H54 (cell line): ENCODE measurements around the gene APOBEC3F.
"Not testable (repeated sequence)": the region's sequence is repeated elsewhere in the genome, so short reads cannot be mapped to it uniquely, and the experiment has no call there.

Source experiments
- DNase-seq: peaks from one replicate; pipeline ENCODE4 v3.0.0; 2011; ENCODE audit warnings: low spot score, mixed read lengths; ENCODE audit not compliant: insufficient read length
- FAIRE-seq: peaks from 3 replicates; lab custom pipeline; 2011; peaks lifted over from hg19 to GRCh38; lab: Jason Lieb, UNC
- POLR2A ChIP-seq: IDR thresholded peaks from 2 replicates; pipeline ENCODE4 v1.6.1; 2011; ENCODE audit warnings: low read depth, mild to moderate bottlenecking, low read length

APOBEC3F gene

DNA sequence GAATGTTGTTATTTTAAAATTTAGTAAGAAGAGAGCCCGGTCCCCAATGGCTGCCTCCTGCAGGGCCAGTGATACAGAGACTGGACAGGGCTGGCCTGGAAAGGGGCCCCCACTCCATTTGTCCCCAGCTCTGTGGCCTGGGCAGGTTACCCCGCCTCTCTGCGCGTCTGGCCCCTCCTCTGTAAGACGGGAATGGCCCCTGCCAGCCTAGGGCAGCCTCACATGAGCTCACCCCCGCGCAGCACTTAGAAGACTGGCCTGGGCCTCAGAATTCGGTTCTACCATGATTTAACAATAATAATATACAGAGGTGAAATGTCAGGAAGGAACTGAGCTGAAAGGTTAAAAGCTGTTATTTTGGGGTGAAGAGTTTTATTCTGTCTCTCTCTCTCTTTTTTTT lies 37.7 kb downstream of the APOBEC3F start:
- no peak for DNase-seq
- no peak for FAIRE-seq
- TF ChIP-seq POLR2A, result no peak

DNA sequence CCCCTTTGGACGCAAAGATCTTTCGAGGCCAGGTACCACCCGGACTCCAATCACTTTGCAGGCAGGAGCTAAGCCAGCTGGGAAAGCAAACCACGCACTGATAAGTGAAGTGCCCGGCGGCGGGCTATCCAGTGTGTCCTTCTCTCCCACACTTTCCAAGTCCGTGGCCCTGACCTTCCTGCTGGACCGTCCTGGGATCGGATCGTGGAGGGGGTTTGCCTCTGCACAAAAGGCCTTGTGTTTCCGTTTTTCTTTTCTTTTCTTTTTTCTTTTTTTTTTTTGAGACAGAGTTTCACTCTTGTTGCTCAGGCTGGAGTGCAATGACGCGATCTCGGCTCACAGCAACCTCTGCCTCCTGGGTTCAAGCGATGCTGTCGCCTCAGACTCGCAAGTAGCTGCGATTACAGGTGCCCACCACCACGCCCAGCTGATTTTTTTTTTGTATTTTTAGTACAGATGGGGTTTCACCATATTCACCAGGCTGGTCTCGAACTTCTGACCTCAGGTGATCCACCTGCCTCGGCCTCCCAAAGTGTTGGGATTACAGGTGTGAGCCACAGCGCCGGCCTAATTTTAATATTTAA lies 38.5 kb downstream of the APOBEC3F start:
- FAIRE-seq, DNase-seq: not testable (repeated sequence)

DNA sequence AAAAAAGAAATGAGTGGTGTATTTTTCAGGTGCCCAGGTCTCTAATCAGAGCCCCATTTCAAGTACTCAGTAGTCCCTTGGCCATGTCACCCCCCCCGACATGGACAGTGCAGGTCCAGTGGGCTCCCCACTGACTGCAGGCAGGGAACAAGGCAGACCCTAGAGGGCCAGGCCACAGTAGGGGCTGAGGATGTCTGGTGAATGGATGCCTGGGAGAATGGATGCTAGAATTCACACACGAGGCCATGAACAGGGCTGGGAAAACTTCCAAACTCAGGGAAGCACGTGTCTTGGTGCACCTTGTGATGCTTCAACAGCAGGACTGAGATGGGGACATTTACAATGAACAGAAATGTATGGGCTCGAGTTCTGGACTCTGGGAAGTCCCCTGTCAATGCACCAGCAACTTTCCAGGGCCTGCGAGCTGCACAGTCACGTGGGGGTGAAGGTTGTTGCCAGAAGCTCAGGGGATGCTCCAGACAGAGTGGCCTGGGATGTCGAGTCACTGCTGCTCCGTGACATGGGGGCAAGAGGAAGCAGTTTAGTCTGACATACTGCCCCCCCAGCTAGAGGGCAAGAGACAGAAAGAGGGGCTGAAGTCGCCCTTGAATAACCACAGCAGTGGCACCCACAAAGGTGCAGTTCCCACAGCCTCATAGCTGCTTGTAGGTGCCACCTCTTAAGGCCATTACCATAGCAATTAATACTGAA lies 39.5 kb downstream of the APOBEC3F start:
- no peak for FAIRE-seq
- TF ChIP-seq POLR2A, result no peak
- no peak for DNase-seq

DNA sequence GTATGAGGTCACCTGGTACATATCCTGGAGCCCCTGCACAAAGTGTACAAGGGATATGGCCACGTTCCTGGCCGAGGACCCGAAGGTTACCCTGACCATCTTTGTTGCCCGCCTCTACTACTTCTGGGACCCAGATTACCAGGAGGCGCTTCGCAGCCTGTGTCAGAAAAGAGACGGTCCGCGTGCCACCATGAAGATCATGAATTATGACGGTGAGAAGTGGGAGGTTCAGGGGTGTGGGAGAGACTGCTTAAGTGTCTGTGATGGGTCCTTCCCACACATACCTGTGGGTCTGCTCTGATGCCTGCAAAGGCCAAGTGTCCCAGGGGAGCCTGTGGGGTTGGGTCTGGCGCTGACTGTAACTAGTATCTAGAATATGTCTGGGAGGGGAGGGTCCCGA lies 40.4 kb downstream of the APOBEC3F start:
- TF ChIP-seq POLR2A, result no peak
- FAIRE-seq (no peak), DNase-seq (no peak)

DNA sequence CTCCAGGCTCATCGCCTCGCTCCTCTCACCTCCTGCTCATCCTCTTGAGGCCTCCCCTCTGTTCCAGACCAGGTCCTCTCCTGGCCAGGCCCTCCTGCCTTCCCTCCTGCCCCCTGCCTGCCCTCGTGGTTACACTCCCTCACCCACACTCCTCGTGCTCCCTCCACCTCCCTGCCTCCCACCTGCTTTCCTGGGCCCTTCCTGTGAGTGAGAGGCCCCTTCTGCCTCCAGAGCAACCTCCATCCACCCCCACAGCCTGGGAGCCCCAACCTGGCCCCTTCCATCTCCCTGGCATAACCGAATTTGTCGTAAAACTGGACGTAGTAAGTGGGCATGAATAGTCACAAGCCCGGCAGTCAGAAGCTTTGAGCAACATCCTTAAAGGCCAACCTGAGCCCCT lies 40.9 kb downstream of the APOBEC3F start:
- no peak for FAIRE-seq
- no peak for DNase-seq
- no peak for TF ChIP-seq POLR2A

DNA sequence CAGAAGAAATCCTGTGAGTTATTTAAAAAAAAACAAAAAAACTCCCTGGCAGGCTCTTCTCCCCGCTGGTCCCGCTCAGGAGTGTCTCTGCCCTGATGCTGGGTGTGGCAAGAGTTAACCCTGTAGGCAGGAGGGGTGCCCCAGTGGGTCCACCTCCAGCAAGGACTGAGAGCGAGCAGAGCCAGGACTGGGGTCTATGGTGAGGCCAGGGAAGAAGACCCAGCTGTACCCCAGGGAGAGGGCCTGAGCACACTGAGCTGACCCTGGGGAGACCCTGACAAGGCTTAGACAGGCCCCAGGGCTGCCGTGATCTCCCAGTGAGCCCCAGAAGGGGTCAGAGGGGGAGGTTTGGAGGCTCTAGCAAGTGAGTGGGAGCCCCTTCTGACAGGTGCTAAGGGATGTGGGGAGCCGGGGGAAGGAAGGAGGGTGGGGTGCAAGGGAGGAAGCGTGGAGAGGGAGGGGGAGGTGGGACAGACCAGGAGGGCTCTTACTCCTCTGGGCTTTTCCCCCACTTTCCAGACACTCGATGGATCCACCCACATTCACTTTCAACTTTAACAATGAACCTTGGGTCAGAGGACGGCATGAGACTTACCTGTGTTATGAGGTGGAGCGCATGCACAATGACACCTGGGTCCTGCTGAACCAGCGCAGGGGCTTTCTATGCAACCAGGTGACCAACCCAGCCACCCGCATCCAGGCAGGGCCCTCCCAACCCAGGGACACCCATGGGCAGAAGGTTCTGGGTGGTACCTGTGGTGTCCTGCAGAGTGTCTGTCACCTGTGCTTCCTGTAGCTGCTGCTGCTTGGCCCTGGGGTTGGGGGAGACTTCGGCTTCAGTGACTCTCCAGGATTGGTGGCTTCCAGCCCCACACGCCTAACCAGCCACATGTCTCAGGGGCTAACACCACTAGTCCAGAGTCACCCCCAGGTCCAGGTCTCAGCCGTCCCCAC lies 42.8 kb downstream of the APOBEC3F start:
- no peak for DNase-seq
- TF ChIP-seq POLR2A, result no peak
- FAIRE-seq, result no peak

DNA sequence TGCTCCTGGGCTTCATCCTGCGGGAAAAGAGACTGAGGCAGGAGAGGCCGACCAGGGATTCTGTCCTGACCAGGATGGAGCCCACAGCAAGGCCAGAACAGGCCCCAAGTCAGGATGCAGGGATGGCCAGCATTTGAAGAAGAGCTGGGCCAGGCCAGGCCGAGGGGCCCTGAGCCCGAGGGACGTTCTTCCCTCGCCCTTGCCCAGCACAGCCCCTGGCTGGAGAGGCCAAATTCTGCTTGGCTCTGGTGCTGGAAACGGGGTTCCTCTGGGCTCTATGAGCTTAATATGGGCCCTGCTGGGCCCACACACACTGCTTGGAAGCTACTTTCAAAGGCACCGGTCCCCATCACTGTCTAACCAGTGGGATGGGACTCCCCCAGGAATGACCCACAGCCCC lies 44.0 kb downstream of the APOBEC3F start:
- FAIRE-seq (no peak), DNase-seq (no peak)
- no peak for TF ChIP-seq POLR2A

DNA sequence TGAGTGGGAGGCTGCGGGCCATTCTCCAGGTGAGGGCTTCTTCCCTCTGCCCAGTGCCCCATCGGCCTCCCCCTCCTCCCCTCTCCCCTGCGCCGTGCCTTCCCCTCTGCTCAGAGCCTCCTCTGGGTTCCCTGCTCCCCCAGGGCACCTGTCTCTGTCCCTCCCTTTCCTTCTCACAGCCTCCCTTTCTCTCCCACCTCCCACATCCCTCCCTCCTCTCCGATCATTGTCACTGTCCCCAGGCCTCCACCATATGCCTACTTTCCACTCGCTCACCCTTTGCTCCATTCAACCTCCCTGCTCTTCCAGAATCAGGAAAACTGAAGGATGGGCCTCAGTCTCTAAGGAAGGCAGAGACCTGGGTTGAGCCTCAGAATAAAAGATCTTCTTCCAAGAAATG lies 46.4 kb downstream of the APOBEC3F start:
- DNase-seq (no peak), FAIRE-seq (no peak)
- no peak for TF ChIP-seq POLR2A

DNA sequence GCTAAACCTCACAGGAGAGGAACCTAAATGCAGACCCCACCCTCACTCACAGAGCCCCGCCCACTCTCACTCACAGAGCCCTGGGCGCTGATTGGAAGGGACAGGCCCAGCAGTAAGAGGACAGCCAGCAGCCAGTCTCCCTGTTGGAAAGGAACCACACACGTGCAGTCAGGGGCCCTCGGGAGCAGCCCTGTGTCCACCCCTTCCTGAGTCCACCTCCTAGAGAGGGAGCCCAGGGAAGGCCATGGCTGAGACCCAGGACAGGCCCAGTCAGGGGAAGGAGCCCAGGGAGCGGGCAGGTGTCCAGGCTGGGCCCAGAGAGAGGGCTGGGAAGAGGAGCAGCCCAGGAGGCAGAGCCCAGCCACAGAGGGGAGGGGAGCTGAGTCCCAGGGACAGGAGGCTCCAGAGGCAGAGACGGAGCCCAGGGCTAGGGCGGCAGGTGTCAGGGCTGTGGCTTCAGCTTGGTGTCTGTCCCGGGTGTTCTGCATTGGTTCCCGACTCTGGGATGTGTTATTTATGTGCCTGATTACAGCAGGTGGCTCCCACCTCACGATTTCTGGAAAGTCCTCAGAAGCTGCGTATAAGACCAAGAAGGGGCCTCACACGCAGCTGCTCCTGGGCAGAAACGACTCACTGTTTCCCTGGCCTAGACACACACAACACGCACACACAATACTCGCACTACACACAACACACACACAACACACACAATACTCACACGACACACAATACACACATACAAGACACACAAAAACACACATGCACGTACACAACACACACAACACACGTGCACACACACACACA lies 47.4 kb downstream of the APOBEC3F start:
- no peak for DNase-seq
- no peak for FAIRE-seq
- no peak for TF ChIP-seq POLR2A

DNA sequence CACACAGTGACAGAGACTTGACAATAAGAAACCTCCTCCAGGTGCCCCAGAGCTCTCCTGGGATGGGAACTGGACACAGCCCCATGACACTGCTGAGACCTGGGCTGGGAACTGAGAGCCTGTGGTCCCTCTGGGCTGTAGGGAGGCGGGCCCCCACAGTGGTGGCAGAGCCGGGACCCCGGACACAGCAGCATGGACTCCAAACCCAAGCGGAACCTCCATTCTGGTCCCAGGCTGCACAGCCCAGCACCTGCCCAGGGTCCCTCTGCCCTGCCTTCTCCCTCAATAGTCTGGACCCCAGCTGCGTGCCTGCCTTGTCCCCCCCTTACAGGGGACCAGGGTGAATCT lies 48.0 kb downstream of the APOBEC3F start:
- no peak for TF ChIP-seq POLR2A
- DNase-seq (no peak), FAIRE-seq (no peak)

DNA sequence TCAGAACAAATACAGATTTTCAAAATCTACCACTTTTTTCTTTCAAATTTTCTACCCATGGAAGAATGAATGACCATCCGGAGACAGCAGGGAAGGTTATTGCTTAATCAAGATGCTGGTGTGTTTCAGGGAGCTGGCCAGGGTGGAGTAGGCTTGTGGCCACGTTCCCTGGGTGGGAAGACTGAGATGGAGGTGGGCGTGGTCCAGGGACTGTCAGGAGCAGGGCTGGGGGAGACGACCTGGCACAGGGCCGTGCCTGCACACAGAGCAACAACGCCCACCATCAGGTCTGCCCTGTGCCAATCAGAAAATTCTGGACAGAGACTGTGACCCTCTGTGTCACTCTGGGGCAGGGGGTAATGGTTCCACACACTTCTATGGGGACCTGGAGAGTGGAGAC lies 49.3 kb downstream of the APOBEC3F start:
- FAIRE-seq, result no peak
- no peak for DNase-seq
- no peak for TF ChIP-seq POLR2A

DNA sequence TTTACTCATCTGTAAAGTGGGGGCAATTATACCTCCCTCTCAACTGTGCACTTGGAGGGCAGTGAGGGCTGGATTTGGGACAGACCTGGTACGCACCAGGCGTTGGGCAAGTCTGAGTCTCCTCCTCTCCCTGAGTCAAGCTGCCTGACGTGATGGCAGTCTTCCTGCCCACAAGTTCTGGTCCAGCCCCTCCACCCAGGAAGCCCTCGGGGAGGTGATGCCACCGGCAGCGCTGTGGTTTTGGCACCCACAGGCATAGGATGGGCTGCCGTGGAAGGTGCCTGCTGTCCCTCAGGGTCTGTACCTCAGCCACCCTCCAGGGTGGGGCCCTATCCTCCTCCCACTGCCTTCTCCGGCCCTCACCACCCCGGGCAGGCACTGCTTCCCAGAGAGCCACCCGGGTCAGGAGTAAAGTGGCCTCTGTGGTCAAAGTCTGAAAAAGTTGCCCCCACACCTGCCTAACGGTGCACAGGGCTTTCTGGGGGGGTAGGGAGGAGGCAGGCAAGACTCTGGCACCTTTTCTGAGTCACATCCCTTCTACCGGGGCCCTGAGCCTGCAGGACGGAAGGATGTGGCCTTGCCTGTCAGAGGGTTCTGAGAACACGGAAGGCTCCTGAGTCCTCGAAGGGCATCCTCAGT lies 49.9 kb downstream of the APOBEC3F start:
- no peak for TF ChIP-seq POLR2A
- DNase-seq (peak; percentile 71), FAIRE-seq (peak; percentile 69)
